ENCODE measurements around the gene TEKT5. TPM values are rescaled to one million over a fixed set of nuclear protein-coding genes. Genes with fewer than 3 reads are reported as not detected.

Gene TEKT5
- polyA plus RNA-seq, 3 donors: 0.16 TPM; not detected in 2

DNA sequence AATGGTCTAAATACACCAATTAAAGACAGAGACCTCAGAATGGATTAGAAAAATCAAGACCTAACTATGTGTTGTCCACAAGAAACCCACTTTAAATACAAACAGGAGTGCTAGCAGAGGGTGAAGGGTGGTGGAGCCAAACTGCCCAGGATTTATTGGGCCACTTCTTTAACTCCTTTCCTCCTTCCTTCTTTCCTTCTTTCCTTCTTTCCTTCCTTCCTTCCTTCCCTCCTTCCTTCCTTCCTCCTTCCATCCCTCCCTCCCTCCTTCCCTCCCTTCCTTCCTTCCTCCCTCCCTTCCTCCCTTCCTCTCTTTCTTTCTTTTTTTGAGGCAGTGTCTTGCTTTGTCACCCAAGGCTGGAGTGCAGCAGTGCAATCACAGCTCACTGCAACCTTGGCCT lies 80.0 kb downstream of the TEKT5 start:
- Mint-ChIP-seq H3K4me3 (no peak overlapping the region), H3K27ac (peak overlapping the region in 1 of 7 donors; percentile 14), H3K27me3 (ENCODE audit: low read depth in 3 of 3) (peaks cover 2 to 16% (median 12%) of the 10 kb centered on the region in 3 donors), H3K4me1 (peaks cover 21% of the 10 kb centered on the region), H3K9me3 (no peaks in the 10 kb centered on the region), H3K36me3 (no peaks in the 10 kb centered on the region)
- TF ChIP-seq, protein P1, sequence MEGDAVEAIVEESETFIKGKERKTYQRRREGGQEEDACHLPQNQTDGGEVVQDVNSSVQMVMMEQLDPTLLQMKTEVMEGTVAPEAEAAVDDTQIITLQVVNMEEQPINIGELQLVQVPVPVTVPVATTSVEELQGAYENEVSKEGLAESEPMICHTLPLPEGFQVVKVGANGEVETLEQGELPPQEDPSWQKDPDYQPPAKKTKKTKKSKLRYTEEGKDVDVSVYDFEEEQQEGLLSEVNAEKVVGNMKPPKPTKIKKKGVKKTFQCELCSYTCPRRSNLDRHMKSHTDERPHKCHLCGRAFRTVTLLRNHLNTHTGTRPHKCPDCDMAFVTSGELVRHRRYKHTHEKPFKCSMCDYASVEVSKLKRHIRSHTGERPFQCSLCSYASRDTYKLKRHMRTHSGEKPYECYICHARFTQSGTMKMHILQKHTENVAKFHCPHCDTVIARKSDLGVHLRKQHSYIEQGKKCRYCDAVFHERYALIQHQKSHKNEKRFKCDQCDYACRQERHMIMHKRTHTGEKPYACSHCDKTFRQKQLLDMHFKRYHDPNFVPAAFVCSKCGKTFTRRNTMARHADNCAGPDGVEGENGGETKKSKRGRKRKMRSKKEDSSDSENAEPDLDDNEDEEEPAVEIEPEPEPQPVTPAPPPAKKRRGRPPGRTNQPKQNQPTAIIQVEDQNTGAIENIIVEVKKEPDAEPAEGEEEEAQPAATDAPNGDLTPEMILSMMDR (IDR thresholded peaks at IDR 0.05): no peak
- Histone ChIP-seq H3K4me2 (replicated peaks; ENCODE audit: extremely low read depth, low read length, poor library complexity, severe bottlenecking) (no peak overlapping the region), H3K36me3 (replicated peaks in 1 of 2; ENCODE audit: control insufficient read depth in 1 of 2, insufficient read depth in 2 of 2, low read length in 2 of 2) (no peaks in the 10 kb centered on the region), H4K20me1 (ENCODE audit: insufficient read depth, low read length) (no peaks in the 10 kb centered on the region), H3K27ac (ENCODE audit: low read depth in 1 of 2, low read length in 2 of 2) (no peak overlapping the region), H3K4me1 (ENCODE audit: control insufficient read depth in 1 of 2, insufficient read depth in 2 of 2, low read length in 2 of 2) (peaks cover 17 to 24% of the 10 kb centered on the region in 2 donors), H3K9me3 (replicated peaks in 1 of 2; ENCODE audit: control insufficient read depth in 1 of 2, insufficient read depth in 1 of 2, low read length in 2 of 2) (no peaks in the 10 kb centered on the region), H3K4me3 (replicated peaks in 1 of 3; ENCODE audit: low read depth in 2 of 3, low read length in 3 of 3) (no peak overlapping the region), H3K27me3 (ENCODE audit: control insufficient read depth in 2 of 2, insufficient read depth in 2 of 2, low read length in 2 of 2) (peaks cover 0 to 2% of the 10 kb centered on the region in 2 donors), H3K9ac (ENCODE audit: insufficient read depth, low read length, poor library complexity, severe bottlenecking) (no peak overlapping the region), H3K79me2 (ENCODE audit: insufficient read depth, low read length) (no peaks in the 10 kb centered on the region), H2AFZ (ENCODE audit: insufficient read depth, low read depth, low read length, poor library complexity, severe bottlenecking) (no peak overlapping the region)
- intact Hi-C loops (cut with micrococcal nuclease): no loop called here
- no peak for DNase-seq

DNA sequence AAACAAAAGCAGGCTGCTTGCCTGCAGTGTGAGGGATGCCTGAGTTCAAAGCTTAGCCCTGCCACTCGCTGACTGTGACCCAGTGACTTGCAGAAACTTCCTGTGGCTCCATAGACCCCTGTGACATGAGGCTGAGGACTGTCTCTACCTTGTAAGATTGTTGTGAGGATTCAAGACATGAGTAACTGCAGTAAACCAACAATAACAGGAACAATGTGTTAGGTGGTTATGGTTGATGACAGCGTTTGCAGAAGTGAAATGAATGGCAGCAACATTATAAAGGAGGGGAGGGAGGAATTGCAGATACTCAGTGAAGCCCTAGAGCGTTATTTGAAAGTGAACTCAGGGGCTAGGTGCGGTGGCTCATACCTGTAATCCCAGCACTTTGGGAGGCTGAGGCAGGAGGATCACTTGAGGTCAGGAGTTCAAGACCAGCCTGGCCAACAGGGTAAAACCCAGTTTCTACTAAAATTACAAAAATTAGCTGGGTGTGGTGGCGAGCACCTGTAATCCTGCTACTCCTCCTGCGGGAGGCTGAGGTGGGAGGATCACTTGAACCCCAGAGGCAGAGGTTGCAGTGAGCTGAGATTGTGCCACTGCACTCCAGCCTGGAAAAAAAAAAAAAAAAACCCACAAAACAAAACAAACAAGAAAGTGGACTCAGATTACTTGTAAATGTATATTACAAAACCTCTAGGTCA lies 80.8 kb downstream of the TEKT5 start:
- TF ChIP-seq, protein P1 (IDR thresholded peaks at IDR 0.05): no peak
- Histone ChIP-seq H3K4me1 (ENCODE audit: control insufficient read depth in 1 of 2, insufficient read depth in 2 of 2, low read length in 2 of 2) (peaks cover 17 to 18% of the 10 kb centered on the region in 2 donors), H3K4me2 (replicated peaks; ENCODE audit: extremely low read depth, low read length, poor library complexity, severe bottlenecking) (no peak overlapping the region), H3K36me3 (replicated peaks in 1 of 2; ENCODE audit: control insufficient read depth in 1 of 2, insufficient read depth in 2 of 2, low read length in 2 of 2) (no peaks in the 10 kb centered on the region), H3K9me3 (replicated peaks in 1 of 2; ENCODE audit: control insufficient read depth in 1 of 2, insufficient read depth in 1 of 2, low read length in 2 of 2) (no peaks in the 10 kb centered on the region), H3K4me3 (replicated peaks in 1 of 3; ENCODE audit: low read depth in 2 of 3, low read length in 3 of 3) (no peak overlapping the region), H3K9ac (ENCODE audit: insufficient read depth, low read length, poor library complexity, severe bottlenecking) (no peak overlapping the region), H2AFZ (ENCODE audit: insufficient read depth, low read depth, low read length, poor library complexity, severe bottlenecking) (no peak overlapping the region), H3K27ac (ENCODE audit: low read depth in 1 of 2, low read length in 2 of 2) (no peak overlapping the region), H4K20me1 (ENCODE audit: insufficient read depth, low read length) (no peaks in the 10 kb centered on the region), H3K27me3 (ENCODE audit: control insufficient read depth in 2 of 2, insufficient read depth in 2 of 2, low read length in 2 of 2) (peaks cover 0 to 2% of the 10 kb centered on the region in 2 donors), H3K79me2 (ENCODE audit: insufficient read depth, low read length) (no peaks in the 10 kb centered on the region)
- peak overlapping the region in 3 of 7 donors; percentile 6 to 62 (median 13) for H3K27ac Mint-ChIP-seq
- intact Hi-C loops (cut with micrococcal nuclease): no loop called here
- H3K27me3 Mint-ChIP-seq (ENCODE audit: low read depth in 3 of 3): peaks cover 2 to 12% (median 7%) of the 10 kb centered on the region in 3 donors
- no peak overlapping the region for H3K4me3 Mint-ChIP-seq
- H3K9me3 Mint-ChIP-seq: no peaks in the 10 kb centered on the region
- whole genome bisulfite sequencing (ENCODE audit: insufficient coverage): 22% methylated on average over 4 of the region's 6 CpGs
- H3K36me3 Mint-ChIP-seq: no peaks in the 10 kb centered on the region
- DNase-seq: peak; percentile 66 to 79 (median 73)
- H3K4me1 Mint-ChIP-seq: peaks cover 14% of the 10 kb centered on the region
